ENCODE results near the gene CD81.

CD81 gene

GRCh38 chr11:2377511-2378443 lies 667 bp downstream of the CD81 start:
- no peak for DNase-seq

DNA sequence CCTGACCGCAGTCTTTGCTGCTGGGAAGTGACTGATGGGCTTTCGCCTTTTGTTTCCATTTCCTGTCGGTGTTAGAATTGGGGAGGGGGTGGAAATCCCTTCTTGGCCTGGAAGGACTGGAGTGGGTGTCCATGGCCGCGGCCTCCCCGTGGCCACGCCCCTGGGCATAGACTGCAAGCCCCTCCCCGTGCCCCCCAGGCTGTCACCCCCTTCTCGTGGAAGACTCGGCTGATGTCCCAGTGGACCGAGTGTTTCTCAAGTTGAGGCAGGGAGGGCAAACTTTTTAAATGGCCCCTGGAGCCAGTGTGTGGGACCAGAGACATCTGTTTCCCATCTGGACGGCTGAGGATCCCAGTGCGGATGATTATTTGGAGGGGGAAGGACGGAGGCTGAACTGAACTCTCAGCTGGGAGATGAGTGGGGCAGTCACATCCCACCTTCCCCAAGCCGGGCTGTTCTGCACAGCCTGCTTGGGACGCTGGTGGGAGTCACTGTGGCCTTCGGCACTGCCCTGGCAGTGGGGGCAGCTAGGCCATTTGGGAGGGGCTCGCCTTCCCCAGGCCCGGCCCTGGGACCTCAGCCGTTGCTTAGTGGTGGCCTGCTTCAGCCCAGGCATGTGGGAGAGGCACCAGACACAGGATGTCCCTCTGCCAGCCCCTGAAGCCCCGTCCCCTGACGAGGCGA lies 1.6 kb downstream of the CD81 start:
- DNase-seq = no peak

DNA sequence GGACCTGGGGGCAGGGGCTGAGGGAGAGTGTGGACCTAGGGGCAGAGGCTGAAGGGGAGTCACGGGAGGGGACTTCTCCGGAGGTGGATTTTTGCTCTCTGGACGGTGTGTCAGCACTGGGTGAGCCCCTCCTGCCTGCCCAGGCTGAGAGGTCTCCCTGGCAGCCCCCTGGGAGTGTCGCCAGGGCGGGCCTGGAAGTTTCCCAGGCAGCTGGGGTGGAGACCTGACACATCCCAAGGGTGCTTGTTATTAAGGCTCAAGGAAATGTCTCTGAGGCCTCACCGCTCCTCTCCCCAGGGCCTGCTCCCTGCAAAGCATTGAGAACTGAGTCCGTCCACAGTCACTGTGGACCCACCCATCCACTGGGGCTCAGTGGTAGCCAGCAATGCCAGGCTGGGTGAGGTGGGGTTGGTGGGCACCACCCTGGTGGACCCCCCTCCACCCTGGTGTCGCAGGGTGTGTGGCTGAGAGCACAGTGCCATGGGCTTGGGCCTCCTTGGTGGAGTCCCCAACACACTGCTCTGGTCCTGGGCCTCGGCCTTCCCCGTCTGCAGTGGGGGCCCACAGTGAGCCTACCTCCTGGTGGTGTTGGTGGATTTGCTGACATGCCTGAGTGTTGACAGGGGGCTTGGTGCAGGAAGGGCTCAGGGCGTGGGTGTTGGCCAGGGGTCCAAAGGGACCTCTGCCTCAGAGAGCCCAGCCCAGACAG lies 2.5 kb downstream of the CD81 start:
- no peak for DNase-seq

GRCh38 chr11:2380396-2380795 lies 3.3 kb downstream of the CD81 start:
- DNase-seq = no peak

GRCh38 chr11:2380807-2381350 lies 3.8 kb downstream of the CD81 start:
- no peak for DNase-seq

- DNase-seq = no peak
These were observed 4.5 kb downstream of the CD81 start for GRCh38 chr11:2381494-2382128.

- DNase-seq = no peak
These were observed 5.0 kb downstream of the CD81 start for GRCh38 chr11:2382129-2382517.

- DNase-seq = no peak
These were observed 6.1 kb downstream of the CD81 start for GRCh38 chr11:2382936-2383851.

DNA sequence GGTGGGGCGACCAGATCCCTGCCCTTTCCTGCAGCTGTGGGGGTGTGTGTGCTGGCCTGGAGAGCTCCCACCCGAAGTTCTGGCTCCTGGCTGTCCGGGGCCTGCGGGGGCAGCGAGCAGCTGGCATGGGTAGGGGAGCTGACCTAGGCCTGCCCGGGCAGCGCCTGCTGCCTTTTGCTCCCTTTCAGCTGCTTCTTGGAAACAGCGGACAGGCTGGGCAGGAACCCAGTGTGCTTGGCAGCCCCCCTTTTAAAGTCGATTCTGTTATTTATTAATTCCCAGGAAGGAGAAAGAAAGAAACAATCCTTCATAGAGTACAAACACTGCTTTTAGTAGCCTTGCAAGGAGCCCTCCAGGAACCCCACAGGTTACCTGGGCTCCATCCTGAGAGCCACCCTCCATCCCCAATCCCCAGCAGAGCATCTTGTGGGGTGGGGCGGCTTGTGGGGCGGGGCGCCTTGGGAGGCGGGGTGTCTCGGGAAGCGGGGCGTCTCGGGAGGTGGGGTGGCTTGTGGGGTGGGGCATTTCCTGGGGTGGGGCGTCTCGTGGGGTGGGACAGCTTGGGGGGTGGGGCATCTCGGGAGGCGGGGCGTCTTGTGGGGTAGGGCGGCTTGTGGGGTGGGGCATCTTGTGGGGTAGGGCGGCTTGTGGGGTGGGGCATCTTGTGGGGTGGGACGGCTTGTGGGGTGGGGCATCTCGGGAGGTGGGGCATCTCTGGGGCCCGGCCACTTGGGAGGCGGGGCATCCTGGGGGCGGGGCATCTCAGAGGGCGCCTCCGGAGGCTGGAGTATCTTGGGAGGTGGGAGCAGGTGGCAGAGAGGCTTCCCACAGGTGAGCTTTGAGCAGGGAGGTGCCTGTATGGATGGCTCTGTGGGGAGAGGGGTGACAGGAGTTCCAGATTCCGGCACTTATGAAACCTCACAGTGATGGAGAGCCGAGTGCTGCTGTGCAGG lies 7.0 kb downstream of the CD81 start:
- DNase-seq = no peak

GRCh38 chr11:2385156-2386151 lies 8.3 kb downstream of the CD81 start:
- DNase-seq = no peak

DNA sequence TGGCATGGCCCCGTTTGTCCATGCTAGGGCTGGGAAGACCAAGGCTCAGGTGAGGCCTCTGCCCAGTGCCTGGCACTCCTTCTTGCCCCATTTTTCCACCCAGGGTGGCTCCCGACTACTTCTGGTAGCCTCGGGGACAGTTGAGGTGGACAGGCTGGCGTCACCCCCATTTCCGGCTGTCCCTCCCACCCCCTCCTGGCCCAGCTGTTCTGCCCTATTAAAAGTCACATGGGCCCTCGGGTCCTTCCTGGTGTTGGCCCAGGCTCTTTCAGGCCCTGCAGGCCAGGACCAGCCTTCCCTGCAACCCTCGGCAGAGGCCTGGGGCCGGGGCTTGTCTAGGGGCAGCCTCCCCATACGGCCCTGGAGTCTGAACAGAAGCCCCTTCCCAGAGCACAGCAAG lies 9.5 kb downstream of the CD81 start:
- no peak for DNase-seq

DNA sequence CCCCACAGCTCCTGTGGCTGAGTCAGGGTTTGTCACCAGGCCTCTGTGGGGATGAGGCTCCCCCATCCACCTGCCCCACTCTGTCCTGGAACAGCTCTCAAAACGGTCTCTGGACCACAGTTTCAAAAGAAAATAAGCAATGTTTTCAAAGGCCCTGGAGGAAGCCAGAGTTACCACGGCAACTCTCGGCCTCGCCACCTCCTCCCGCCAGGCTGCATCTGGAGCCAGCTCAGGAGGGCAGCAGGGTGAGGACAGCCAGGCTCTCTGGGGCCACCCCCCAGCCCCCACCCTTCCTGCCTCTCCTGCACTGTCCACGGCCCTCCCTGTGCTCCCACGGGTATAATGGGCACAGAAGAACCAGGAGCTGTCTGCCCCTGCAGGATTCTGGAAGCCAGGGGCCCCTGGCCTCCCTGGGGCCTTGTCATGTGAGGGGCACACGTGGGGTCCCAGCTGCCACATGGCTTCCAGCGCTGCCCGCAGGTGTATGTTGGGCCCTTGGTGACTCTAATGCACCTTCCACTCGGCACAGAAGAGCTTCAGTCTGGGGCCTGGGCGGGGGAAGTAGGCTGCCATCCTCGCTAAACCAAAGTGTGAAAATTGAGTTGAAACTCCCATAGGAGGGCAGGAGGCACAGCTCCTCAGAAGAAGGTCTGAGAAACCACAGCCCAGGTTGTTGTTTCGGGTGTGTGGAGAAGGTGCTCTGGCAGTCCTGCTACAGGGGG lies 10.3 kb downstream of the CD81 start:
- no peak for DNase-seq

- DNase-seq = no peak
These were observed 11.6 kb downstream of the CD81 start for GRCh38 chr11:2388431-2389376.

DNA sequence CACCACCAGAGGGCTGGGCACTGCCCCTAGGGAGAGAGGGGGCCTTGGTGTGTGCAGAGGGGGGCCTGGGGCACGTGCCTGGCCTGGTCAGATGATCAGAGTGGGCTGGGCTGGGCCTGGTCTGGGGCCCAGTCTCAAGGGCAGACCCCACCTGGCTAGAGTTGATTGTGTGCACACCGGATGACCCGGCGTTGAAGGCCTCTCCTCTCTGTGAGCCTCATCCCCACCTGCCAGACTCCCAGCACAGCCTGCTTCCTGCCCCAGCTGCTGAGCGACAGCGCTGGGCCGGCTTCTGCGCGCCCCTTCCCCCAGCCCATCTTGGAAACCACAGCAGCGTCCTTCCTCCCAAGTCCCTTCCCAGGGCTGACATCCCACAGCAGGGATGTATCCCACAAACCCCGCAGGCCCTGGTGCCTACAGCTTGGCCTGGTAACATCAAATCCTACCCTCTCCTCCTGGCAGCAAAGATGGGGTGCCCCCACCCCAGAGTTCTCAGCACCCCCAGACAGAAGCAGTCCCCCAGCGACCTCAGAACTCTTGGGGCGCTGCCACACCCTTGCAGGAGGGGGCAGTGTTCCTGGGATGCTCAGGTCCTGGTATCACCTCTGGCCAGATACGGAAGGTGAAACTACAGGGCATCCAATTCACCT lies 12.4 kb downstream of the CD81 start:
- DNase-seq = no peak

DNA sequence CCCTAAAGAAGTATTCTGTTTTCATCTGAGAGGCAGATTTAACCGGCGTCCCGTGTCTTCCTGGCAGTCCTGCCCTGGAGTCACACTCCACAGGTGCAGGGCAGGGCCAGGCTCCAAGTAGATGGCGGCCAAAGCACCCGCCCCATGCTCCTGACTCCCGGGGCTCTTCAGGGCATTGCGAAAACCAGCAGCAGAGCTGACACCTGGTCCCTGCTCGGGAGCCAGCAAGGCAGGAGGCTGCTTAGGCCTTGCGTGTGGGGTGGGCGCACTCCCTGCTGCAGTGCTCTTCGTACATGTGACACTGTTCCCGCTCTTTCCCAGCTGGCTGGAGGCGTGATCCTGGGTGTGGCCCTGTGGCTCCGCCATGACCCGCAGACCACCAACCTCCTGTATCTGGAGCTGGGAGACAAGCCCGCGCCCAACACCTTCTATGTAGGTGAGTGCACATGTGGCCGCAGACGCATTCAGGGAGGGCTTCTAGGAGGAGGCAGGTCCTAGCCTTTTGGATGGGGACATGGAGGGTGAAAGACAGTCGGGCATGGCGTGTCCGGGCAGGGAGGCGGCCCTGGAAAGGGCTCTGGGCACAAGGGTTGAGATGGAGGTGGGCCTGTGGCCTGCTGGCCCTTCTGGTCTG lies 13.1 kb downstream of the CD81 start:
- no peak for DNase-seq

GRCh38 chr11:2390725-2391151 lies 13.6 kb downstream of the CD81 start:
- no peak for DNase-seq
